Neural cell (in vitro differentiated cells): ENCODE results near the gene RNF144A. TPM values are rescaled to one million over a fixed set of nuclear protein-coding genes. Genes with fewer than 3 reads are reported as not detected.

Experiments
- H2AFZ ChIP-seq: fragments of 200-600, 300-800 bp; sonication (generic), shearing (Covaris generic); 2 replicates; pipeline ENCODE4 v1.6.0; 2014; ENCODE audit warnings: low read depth, mild to moderate bottlenecking, antibody characterized with exemption, low read length, moderate library complexity
- H3F3A ChIP-seq: fragments of 200-600 bp; shearing (Covaris generic); 2 replicates; pipeline ENCODE4 v1.6.1; 2016; ENCODE audit warnings: mild to moderate bottlenecking, moderate library complexity, mixed read lengths, antibody characterized with exemption, low read length; ENCODE audit not compliant: insufficient read depth, poor library complexity, severe bottlenecking
- H3K27ac ChIP-seq: fragments of 200-600, 300-800 bp; sonication (generic), shearing (Covaris generic); 2 replicates; pipeline ENCODE4 v1.5.1; 2014; ENCODE audit warnings: mild to moderate bottlenecking, low read length, moderate library complexity
- H3K27me3 ChIP-seq: fragments of 300-800, 200-600 bp; sonication (generic), shearing (Covaris generic); 2 replicates; pipeline ENCODE4 v1.6.0; 2014; ENCODE audit warnings: mild to moderate bottlenecking, low read depth, low read length, moderate library complexity; ENCODE audit not compliant: insufficient read depth
- H3K36me3 ChIP-seq: fragments of 300-800, 200-600 bp; sonication (generic), shearing (Covaris generic); 2 replicates; pipeline ENCODE4 v1.5.1; 2014; ENCODE audit warnings: mild to moderate bottlenecking, antibody characterized with exemption, low read length, moderate library complexity; ENCODE audit not compliant: insufficient read depth
- H3K4me2 ChIP-seq: fragments of 300-800, 200-600 bp; sonication (generic), shearing (Covaris generic); 2 replicates; pipeline ENCODE4 v1.6.0; 2014; ENCODE audit warnings: mild to moderate bottlenecking, low read length
- H3K4me3 ChIP-seq: fragments of 300-800, 200-600 bp; sonication (generic), shearing (Covaris generic); 2 replicates; pipeline ENCODE4 v1.5.1; 2014; ENCODE audit warnings: mild to moderate bottlenecking, low read length, moderate library complexity
- H3K79me2 ChIP-seq: fragments of 200-600 bp; shearing (Covaris generic); replicated peaks from 2 replicates; pipeline ENCODE4 v1.6.0; 2014; ENCODE audit warnings: mild to moderate bottlenecking, low read length, moderate library complexity; ENCODE audit not compliant: insufficient read depth
- H3K9ac ChIP-seq: fragments of 300-800, 200-600 bp; sonication (generic), shearing (Covaris generic); 2 replicates; pipeline ENCODE4 v1.6.1; 2016; ENCODE audit warnings: mild to moderate bottlenecking, low read length, mixed read lengths
- H3K9me2 ChIP-seq: fragments of 200-600 bp; shearing (Covaris generic); 2 replicates; pipeline ENCODE4 v1.6.1; 2016; ENCODE audit warnings: mild to moderate bottlenecking, low read length, mixed read lengths; ENCODE audit not compliant: insufficient read depth
- H3K9me3 ChIP-seq: fragments of 200-600, 300-800 bp; sonication (generic), shearing (Covaris generic); 2 replicates; pipeline ENCODE4 v1.6.1; 2016; ENCODE audit warnings: mild to moderate bottlenecking, mixed run types, low read length, moderate library complexity, mixed read lengths
- H4K20me1 ChIP-seq: fragments of 200-600 bp; shearing (Covaris generic); 2 replicates; pipeline ENCODE4 v1.6.1; 2016; ENCODE audit warnings: mild to moderate bottlenecking, mixed run types; ENCODE audit not compliant: insufficient read depth
- EP300 ChIP-seq: fragments of 450-650 bp; conservative IDR thresholded peaks from 2 replicates; pipeline ENCODE4 v1.6.1; 2014; ENCODE audit warnings: antibody characterized with exemption, mild to moderate bottlenecking, moderate library complexity; ENCODE audit not compliant: poor library complexity, severe bottlenecking
- EZH2 ChIP-seq: fragments of 200-600, 300-800 bp; shearing (Covaris generic), sonication (generic); IDR thresholded peaks from 2 replicates; pipeline ENCODE4 v1.6.1; 2014; ENCODE audit warnings: antibody characterized with exemption, low read length, borderline replicate concordance, mild to moderate bottlenecking; ENCODE audit not compliant: insufficient read depth, poor library complexity, severe bottlenecking
- MXI1 ChIP-seq: fragments of 450-650 bp; conservative IDR thresholded peaks from 2 replicates; pipeline ENCODE4 v1.6.1; 2014; ENCODE audit warnings: antibody characterized with exemption, mild to moderate bottlenecking; ENCODE audit not compliant: poor library complexity, severe bottlenecking
- POLR2AphosphoS5 ChIP-seq: IDR thresholded peaks from 2 replicates; pipeline ENCODE4 v1.6.1; 2012
- RAD21 ChIP-seq: fragments of 450-650 bp; conservative IDR thresholded peaks from 2 replicates; pipeline ENCODE4 v1.6.1; 2014; ENCODE audit warnings: antibody characterized with exemption, mild to moderate bottlenecking, moderate library complexity
- SMC3 ChIP-seq: fragments of 450-650 bp; conservative IDR thresholded peaks from 2 replicates; pipeline ENCODE4 v1.6.1; 2014; ENCODE audit warnings: antibody characterized with exemption, mild to moderate bottlenecking, moderate library complexity; ENCODE audit not compliant: poor library complexity
- TAF1 ChIP-seq: IDR thresholded peaks from 2 replicates; pipeline ENCODE4 v1.6.1; 2012; ENCODE audit warnings: low read depth
- polyA plus RNA-seq: library from polyadenylated mRNA; depleted of rRNA; stranded (reverse); fragments of >200 nt; gene quantifications from 2 replicates; pipeline ENCODE4 v1.2.3, GENCODE V29; 2014
- TF ChIP-seq, protein P1 (sequence below): IDR thresholded peaks from 2 replicates; pipeline ENCODE4 v1.6.1; 2012; ENCODE audit warnings: borderline replicate concordance
- TF ChIP-seq, protein P2 (sequence below): fragments of 450-650 bp; IDR thresholded peaks from 2 replicates; pipeline ENCODE4 v1.5.1; 2014; ENCODE audit warnings: antibody characterized with exemption, mild to moderate bottlenecking, moderate library complexity; ENCODE audit not compliant: poor library complexity, severe bottlenecking

RNF144A gene
- polyA plus RNA-seq, 1 donor from 2014 or later: 26.9 TPM

DNA sequence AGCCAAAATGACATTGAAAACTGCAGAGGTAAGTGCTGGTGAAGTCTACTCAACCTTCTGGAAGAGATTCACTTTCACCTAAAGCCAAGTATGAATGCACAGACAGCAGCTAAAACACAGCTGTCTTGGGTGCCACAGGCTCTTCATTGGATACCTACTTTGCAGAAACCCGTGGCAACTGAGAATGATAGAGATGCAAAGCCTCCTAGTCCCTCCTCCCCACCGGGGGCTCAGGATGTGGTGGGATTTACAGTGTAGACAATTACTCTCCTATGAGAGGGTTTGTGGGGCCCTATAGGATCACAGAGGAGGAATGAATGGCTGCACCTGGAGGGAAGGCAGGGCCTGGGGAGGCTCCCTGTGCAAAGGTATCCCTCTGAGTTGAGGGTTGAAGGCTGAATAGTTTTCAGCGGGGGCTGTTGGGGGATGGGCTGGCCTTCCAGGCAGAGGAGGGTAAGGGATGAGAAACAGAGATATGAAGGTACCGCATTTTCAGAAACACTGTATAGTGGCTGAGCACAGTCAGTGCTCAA lies 131.6 kb downstream of the RNF144A start:
- Histone ChIP-seq H3K4me3 (no peak overlapping the region), H3K27me3 (no peaks in the 10 kb centered on the region), H3K9me3 (no peaks in the 10 kb centered on the region), H4K20me1 (no peaks in the 10 kb centered on the region), H3F3A (no peaks in the 10 kb centered on the region), H3K9me2 (no peaks in the 10 kb centered on the region), H3K27ac (no peak overlapping the region), H3K79me2 (no peaks in the 10 kb centered on the region), H2AFZ (no peak overlapping the region), H3K4me2 (no peak overlapping the region), H3K36me3 (no peaks in the 10 kb centered on the region), H3K9ac (no peak overlapping the region)
- TF ChIP-seq, protein P1, sequence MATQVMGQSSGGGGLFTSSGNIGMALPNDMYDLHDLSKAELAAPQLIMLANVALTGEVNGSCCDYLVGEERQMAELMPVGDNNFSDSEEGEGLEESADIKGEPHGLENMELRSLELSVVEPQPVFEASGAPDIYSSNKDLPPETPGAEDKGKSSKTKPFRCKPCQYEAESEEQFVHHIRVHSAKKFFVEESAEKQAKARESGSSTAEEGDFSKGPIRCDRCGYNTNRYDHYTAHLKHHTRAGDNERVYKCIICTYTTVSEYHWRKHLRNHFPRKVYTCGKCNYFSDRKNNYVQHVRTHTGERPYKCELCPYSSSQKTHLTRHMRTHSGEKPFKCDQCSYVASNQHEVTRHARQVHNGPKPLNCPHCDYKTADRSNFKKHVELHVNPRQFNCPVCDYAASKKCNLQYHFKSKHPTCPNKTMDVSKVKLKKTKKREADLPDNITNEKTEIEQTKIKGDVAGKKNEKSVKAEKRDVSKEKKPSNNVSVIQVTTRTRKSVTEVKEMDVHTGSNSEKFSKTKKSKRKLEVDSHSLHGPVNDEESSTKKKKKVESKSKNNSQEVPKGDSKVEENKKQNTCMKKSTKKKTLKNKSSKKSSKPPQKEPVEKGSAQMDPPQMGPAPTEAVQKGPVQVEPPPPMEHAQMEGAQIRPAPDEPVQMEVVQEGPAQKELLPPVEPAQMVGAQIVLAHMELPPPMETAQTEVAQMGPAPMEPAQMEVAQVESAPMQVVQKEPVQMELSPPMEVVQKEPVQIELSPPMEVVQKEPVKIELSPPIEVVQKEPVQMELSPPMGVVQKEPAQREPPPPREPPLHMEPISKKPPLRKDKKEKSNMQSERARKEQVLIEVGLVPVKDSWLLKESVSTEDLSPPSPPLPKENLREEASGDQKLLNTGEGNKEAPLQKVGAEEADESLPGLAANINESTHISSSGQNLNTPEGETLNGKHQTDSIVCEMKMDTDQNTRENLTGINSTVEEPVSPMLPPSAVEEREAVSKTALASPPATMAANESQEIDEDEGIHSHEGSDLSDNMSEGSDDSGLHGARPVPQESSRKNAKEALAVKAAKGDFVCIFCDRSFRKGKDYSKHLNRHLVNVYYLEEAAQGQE: no peak
- TF ChIP-seq EZH2: no peak
- TF ChIP-seq RAD21: no peak
- no peak for TF ChIP-seq EP300
- no peak for TF ChIP-seq MXI1
- no peak for TF ChIP-seq SMC3
- no peak for TF ChIP-seq TAF1
- TF ChIP-seq, protein P2, sequence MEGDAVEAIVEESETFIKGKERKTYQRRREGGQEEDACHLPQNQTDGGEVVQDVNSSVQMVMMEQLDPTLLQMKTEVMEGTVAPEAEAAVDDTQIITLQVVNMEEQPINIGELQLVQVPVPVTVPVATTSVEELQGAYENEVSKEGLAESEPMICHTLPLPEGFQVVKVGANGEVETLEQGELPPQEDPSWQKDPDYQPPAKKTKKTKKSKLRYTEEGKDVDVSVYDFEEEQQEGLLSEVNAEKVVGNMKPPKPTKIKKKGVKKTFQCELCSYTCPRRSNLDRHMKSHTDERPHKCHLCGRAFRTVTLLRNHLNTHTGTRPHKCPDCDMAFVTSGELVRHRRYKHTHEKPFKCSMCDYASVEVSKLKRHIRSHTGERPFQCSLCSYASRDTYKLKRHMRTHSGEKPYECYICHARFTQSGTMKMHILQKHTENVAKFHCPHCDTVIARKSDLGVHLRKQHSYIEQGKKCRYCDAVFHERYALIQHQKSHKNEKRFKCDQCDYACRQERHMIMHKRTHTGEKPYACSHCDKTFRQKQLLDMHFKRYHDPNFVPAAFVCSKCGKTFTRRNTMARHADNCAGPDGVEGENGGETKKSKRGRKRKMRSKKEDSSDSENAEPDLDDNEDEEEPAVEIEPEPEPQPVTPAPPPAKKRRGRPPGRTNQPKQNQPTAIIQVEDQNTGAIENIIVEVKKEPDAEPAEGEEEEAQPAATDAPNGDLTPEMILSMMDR: no peak

DNA sequence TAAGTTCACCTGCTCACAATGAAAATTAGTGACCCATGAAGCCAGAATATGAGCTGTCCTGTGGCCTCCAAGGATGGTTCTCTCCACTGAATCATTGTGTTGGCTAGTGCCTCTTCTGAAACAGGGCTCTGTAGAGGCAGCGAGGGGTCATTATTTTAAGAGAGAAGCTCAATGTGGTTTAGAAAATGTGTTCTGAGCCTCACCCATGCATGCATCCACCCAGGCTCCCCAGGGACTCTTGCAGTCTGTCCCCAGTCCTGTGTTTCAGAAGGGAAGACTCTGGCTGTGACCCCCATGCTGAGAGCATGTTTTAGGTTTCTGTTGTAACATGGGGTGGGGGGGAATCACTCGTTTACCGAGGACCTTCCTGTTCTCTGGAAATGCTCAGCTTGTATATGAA lies 135.2 kb downstream of the RNF144A start:
- Histone ChIP-seq H3K36me3 (no peaks in the 10 kb centered on the region), H3K27me3 (no peaks in the 10 kb centered on the region), H3K9me3 (no peaks in the 10 kb centered on the region), H4K20me1 (no peaks in the 10 kb centered on the region), H3K9me2 (no peaks in the 10 kb centered on the region), H3F3A (no peaks in the 10 kb centered on the region), H3K4me2 (no peak overlapping the region), H3K4me3 (no peak overlapping the region), H3K27ac (no peak overlapping the region), H3K79me2 (no peaks in the 10 kb centered on the region), H3K9ac (no peak overlapping the region), H2AFZ (no peak overlapping the region)
- TF ChIP-seq SMC3 (no peak), EP300 (no peak), MXI1 (no peak), RAD21 (no peak), POLR2AphosphoS5 (no peak), EZH2 (no peak)
- TF ChIP-seq, protein P1: no peak
- TF ChIP-seq, protein P2: no peak
